ENCODE results near the gene NDUFAF8. TPM values are rescaled to one million over a fixed set of nuclear protein-coding genes. Genes with fewer than 3 reads are reported as not detected.

The NDUFAF8 gene
- total RNA-seq, 1 donor from 2014 or later: 58.0 TPM

GRCh38 chr17:81259058-81259605, 20.0 kb downstream of the NDUFAF8 start:
- DNase-seq (ENCODE audit: missing footprints) (peak; percentile 48), ATAC-seq (no peak)
- intact Hi-C loops (cut with DNase I): loop anchor here (5.0 kb wide), 1 partner anchor 33 kb away; no protein-coding TSS in a partner anchor

DNA sequence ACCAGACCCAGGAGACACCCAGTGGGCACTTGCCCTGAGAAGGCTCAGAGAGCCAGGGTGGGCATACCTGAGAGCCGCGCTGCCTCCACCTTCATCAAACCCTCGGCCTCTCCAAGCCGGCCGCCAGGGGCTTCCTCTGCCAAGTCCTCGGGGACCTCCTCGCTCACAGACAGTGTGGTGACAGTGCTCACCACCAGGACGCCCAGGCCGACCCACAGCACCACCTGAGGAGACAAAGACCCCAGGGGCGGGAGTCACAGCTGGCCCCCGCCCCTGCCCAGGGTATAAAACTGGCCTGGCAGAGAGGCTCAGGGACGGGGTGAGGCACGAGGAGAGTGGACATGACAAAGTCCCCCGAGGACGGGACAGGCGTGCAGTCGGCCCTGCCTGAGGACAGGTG, 21.1 kb downstream of the NDUFAF8 start:
- intact Hi-C loops (cut with DNase I): no loop called here
- DNase-seq (ENCODE audit: missing footprints) (peak; percentile 52), ATAC-seq (no peak)

- ATAC-seq: no peak
- DNase-seq (ENCODE audit: missing footprints): peak; percentile 32
- intact Hi-C loops (cut with DNase I): no loop called here
Measured at GRCh38 chr17:81260641-81261040, 21.5 kb downstream of the NDUFAF8 start.

DNA sequence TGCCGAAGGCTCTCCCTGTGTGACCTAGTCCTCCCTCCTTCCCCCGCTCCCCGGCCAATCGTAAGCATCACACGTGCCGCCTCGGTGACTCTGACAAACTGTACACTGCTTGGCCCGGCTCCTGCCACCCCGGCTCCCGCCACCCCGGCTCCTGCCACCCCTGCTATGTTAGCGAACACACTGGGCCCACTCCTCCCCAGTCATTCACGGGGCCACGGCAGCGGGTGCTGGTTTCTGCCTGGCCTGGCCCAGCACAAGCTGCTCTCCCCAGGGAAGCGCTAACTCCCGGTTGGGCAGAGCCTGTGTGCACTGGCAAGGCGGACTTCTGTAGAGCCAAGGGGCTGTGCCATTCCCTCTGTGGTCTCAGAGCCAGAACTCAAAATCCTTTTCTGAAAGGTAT, 22.0 kb downstream of the NDUFAF8 start:
- no peak for ATAC-seq
- intact Hi-C loops (cut with DNase I): no loop called here
- peak; percentile 57 for DNase-seq (ENCODE audit: missing footprints)

DNA sequence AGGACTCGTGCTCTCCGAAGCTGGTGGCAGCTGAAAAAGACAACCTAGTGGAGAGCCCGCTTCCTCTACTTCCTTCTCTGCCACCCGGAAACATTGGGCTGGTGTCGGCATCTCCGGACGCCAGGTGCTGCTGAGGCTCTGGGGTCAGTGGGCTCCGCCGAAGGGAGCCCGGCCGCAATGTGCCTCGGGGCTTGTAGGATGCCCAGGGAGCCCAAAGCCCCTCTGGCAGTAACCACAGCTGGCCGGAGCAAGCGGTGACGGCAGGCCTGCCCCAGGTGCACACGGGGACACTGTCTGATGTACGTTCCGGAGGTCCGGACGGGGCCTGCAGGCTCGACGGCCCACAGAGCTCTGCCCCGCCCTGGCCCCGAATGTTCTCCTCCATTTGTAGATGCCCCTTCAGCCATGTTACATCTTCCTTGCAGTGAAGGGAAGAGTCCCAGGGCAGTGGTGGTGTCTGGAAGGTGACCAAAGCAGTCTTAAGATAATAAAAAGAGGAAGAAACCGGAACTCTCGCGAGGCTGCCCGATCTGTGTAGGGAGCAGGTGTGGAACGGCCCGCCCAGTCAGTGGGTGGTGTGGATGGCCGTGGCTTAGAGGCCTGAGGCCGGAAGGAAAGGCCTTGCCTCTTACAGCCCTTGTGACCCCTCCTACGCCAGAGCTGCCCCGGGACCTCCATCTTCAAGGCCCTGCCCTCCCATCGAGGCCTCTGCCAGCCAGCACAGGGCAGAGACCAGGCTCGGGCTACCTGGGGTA, 22.6 kb downstream of the NDUFAF8 start:
- peak; percentile 42 for DNase-seq (ENCODE audit: missing footprints)
- ATAC-seq: no peak
- intact Hi-C loops (cut with DNase I): no loop called here

GRCh38 chr17:81263371-81264181, 24.5 kb downstream of the NDUFAF8 start:
- DNase-seq (ENCODE audit: missing footprints): peak; percentile 50
- ATAC-seq: no peak
- intact Hi-C loops (cut with DNase I): no loop called here

DNA sequence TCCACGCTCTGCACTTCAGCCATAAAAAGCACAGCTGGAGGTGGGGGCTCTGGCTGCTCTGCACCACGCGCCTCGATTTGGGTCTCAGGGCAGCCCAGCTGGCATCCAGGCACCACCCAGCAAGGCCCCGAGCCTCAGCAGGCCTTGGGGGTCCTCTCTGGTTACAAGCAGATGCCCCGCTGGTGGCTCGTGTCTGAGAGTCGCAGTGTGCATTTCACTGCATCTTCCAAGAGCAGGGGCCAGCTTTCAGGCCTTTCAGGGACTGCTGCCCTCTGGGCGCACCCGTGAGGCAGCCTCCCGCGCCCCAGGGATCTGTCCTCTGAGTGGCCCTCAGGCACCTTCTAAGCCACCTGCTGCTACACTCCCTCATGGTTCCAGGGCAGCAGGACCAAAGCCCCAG, 25.5 kb downstream of the NDUFAF8 start:
- intact Hi-C loops (cut with DNase I): no loop called here
- DNase-seq (ENCODE audit: missing footprints): peak; percentile 22
- no peak for ATAC-seq

- intact Hi-C loops (cut with DNase I): no loop called here
- ATAC-seq (no peak), DNase-seq (ENCODE audit: missing footprints) (peak; percentile 37)
Measured at GRCh38 chr17:81265576-81265975, 26.5 kb downstream of the NDUFAF8 start.

GRCh38 chr17:81267390-81268067, 28.4 kb downstream of the NDUFAF8 start:
- peak; percentile 30 for DNase-seq (ENCODE audit: missing footprints)
- intact Hi-C loops (cut with DNase I): no loop called here
- no peak for ATAC-seq

DNA sequence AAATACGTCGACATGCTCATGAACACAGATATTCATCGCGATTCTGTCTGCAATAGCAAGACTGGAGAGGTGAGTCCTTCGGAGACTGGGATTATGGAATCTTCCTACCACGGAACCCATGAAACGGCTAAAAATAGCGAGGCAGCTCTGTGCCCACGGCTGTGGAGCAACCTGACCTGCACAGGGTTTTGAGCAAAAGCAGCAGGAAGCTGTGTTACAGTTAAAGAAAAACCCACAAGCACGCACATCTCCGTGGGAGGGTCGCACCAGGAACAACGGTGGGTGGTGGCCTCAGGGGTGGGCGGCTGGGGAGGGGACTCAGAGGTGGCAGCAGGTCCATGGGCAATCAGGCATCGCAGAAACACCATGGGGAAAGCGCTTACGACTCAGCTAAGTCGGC, 31.2 kb downstream of the NDUFAF8 start:
- DNase-seq (ENCODE audit: missing footprints) (no peak), ATAC-seq (no peak)
- intact Hi-C loops (cut with DNase I): no loop called here

- DNase-seq (ENCODE audit: missing footprints): peak; percentile 49
- intact Hi-C loops (cut with DNase I): no loop called here
- ATAC-seq: no peak
Measured at GRCh38 chr17:81271226-81271625, 32.1 kb downstream of the NDUFAF8 start.

GRCh38 chr17:81272616-81273015, 33.5 kb downstream of the NDUFAF8 start:
- ATAC-seq (no peak), DNase-seq (ENCODE audit: missing footprints) (peak; percentile 49)
- intact Hi-C loops (cut with DNase I): no loop called here

GRCh38 chr17:81273698-81274470, 34.8 kb downstream of the NDUFAF8 start:
- ATAC-seq (no peak), DNase-seq (ENCODE audit: missing footprints) (peak; percentile 17)
- intact Hi-C loops (cut with DNase I): no loop called here

DNA sequence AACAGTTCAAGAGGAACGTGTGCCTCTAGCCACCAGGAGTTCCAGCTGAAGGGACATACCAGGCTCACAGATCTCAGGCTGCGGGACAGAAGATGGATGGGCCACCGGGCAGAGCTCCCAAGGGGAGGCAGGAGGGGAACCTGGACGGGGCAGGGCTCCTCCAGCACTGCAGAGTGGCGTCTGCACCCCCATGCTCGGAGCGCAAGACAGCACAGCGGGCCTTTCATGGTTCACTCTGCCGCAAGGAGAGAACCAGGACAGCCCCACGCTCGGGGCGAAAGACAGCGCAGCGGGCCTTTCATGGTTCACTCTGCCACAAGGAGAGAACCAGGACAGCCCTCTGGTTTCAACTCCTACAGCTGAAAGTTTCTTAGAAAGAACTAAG, 35.3 kb downstream of the NDUFAF8 start:
- DNase-seq (ENCODE audit: missing footprints) (peak; percentile 26), ATAC-seq (no peak)
- intact Hi-C loops (cut with DNase I): no loop called here

- intact Hi-C loops (cut with DNase I): no loop called here
- ATAC-seq (no peak), DNase-seq (ENCODE audit: missing footprints) (peak; percentile 63)
Measured at GRCh38 chr17:81276781-81277180, 37.7 kb downstream of the NDUFAF8 start.

DNA sequence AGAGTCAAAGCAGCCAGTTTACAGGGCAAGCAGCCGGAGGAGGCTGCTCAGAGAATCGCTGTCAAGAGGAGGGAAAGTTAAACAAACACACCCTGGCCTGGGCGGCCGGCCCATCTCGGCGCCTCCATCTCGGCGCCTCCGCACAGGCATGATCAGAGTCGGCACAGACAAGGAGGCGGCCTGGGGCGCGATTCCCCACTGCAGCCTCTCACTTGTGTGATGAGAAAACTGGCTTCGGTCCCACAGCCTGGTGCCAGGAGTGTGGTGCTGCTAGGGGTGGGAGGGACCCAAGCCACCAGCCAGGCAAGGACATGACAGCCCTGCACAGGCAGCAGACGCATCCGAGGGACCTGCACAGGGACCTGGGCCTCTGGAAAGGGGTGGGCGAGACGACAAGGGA, 38.3 kb downstream of the NDUFAF8 start:
- ATAC-seq (peak; percentile 67), DNase-seq (ENCODE audit: missing footprints) (peak; percentile 74)
- intact Hi-C loops (cut with DNase I): no loop called here

- peak; percentile 81 for ATAC-seq
Measured at GRCh38 chr17:81277946-81278693, 39.0 kb downstream of the NDUFAF8 start.

DNA sequence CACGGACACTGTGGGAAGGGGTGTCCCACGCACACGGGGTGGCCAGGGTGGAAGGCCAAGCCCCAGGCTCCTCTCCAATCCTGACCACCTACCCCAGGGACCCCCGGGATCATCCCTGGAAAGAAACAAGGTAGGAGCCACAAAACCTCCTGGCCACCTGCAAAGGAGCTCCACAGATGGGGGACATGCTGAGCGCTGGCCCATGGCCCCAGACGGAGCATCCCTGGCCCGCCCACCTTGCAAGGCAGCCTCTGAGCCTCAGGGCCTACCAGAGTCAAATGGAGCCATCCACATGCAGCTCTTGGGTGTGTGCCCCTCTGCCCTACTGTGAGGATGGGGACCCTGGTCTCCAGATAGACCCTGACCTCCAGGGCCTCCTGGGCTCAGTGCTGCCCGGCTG, 39.7 kb downstream of the NDUFAF8 start:
- DNase-seq (ENCODE audit: missing footprints) (peak; percentile 48), ATAC-seq (no peak)
- intact Hi-C loops (cut with DNase I): no loop called here

More at GRCh38 chr17:81277946-81278693, 39.0 kb downstream of the NDUFAF8 start:
- peak; percentile 83 for DNase-seq (ENCODE audit: missing footprints)
- intact Hi-C loops (cut with DNase I): no loop called here

Measured in Right ventricle myocardium inferior (tissue), 1 donor.